GM12874 (cell line): ENCODE results near the gene MEIKIN.

ENCODE experiments used
- CTCF ChIP-seq: IDR thresholded peaks from 2 replicates; pipeline ENCODE4 v1.5.1; 2011; ENCODE audit warnings: low read depth, mild to moderate bottlenecking, control low read depth, low read length, moderate library complexity; ENCODE audit not compliant: insufficient read depth

The MEIKIN gene

GRCh38 chr5:131883984-131884383 lies 61.5 kb downstream of the MEIKIN start:
- TF ChIP-seq CTCF = no peak

GRCh38 chr5:131879705-131880104 lies 65.8 kb downstream of the MEIKIN start:
- no peak for TF ChIP-seq CTCF

GRCh38 chr5:131877873-131878272 lies 67.6 kb downstream of the MEIKIN start:
- no peak for TF ChIP-seq CTCF

GRCh38 chr5:131867524-131867923 lies 77.9 kb downstream of the MEIKIN start:
- no peak for TF ChIP-seq CTCF

GRCh38 chr5:131863700-131864099 lies 81.8 kb downstream of the MEIKIN start:
- TF ChIP-seq CTCF = no peak

- TF ChIP-seq CTCF = no peak
These were observed 88.1 kb downstream of the MEIKIN start for GRCh38 chr5:131857388-131857787.

- TF ChIP-seq CTCF = no peak
These were observed 90.0 kb downstream of the MEIKIN start for GRCh38 chr5:131855452-131855851.

GRCh38 chr5:131854134-131854533 lies 91.3 kb downstream of the MEIKIN start:
- no peak for TF ChIP-seq CTCF
